HG02938 (cell line): Measurements from ENCODE around the gene ACTA2.

Experiments
- ATAC-seq: cut with Tn5 transposase; IDR thresholded peaks from one replicate; pipeline ENCODE4 v1.9.1; 2021; ENCODE audit warnings: mild to moderate bottlenecking, moderate library complexity; ENCODE audit not compliant: unreplicated experiment

The ACTA2 gene

GRCh38 chr10:88952647-88953111 lies at the start of gene ACTA2:
Gene ACTA2 (minus strand): TSS chr10:88952773. CDS start chr10:88948930, 3,843 bp downstream.
- no peak for ATAC-seq

- no peak for ATAC-seq
Measured at GRCh38 chr10:89001729-89002072, 49.1 kb upstream of the ACTA2 start.

- ATAC-seq, result no peak
Measured at GRCh38 chr10:89001024-89001728, 48.6 kb upstream of the ACTA2 start.

GRCh38 chr10:88999625-89000024 lies 47.1 kb upstream of the ACTA2 start:
- ATAC-seq, result no peak

- ATAC-seq, result peak; percentile 49
Measured at GRCh38 chr10:88996927-88997326, 44.4 kb upstream of the ACTA2 start.

GRCh38 chr10:88995156-88995876 lies 42.7 kb upstream of the ACTA2 start:
- no peak for ATAC-seq

- ATAC-seq, result no peak
Measured at GRCh38 chr10:88994019-88994418, 41.4 kb upstream of the ACTA2 start.

- ATAC-seq, result no peak
Measured at GRCh38 chr10:88992921-88993524, 40.5 kb upstream of the ACTA2 start.

GRCh38 chr10:88991899-88992320 lies 39.3 kb upstream of the ACTA2 start:
- ATAC-seq, result no peak

- ATAC-seq, result no peak
Measured at GRCh38 chr10:88991161-88991898, 38.8 kb upstream of the ACTA2 start.

- peak; percentile 53 for ATAC-seq
Measured at GRCh38 chr10:88990384-88991160, 38.0 kb upstream of the ACTA2 start, which contains the start of gene FAS. Gene FAS (plus strand): TSS chr10:88990798. CDS start chr10:88990877, 79 bp downstream.

GRCh38 chr10:88989824-88990383 lies 37.3 kb upstream of the ACTA2 start:
- ATAC-seq, result peak; percentile 10

GRCh38 chr10:88989423-88989822 lies 36.9 kb upstream of the ACTA2 start:
- no peak for ATAC-seq

- no peak for ATAC-seq
Measured at GRCh38 chr10:88987840-88988239, 35.3 kb upstream of the ACTA2 start.

- ATAC-seq, result peak; percentile 29
Measured at GRCh38 chr10:88987243-88987725, 34.7 kb upstream of the ACTA2 start.

GRCh38 chr10:88986549-88987242 lies 34.1 kb upstream of the ACTA2 start:
- ATAC-seq, result no peak

- no peak for ATAC-seq
Measured at GRCh38 chr10:88984525-88984924, 32.0 kb upstream of the ACTA2 start.

- ATAC-seq, result no peak
Measured at GRCh38 chr10:88983939-88984338, 31.4 kb upstream of the ACTA2 start.

- no peak for ATAC-seq
Measured at GRCh38 chr10:88983206-88983605, 30.6 kb upstream of the ACTA2 start.
